Epithelial cell of esophagus (primary cell): ENCODE data around the gene SLFN12L.
"Not testable (repeated sequence)": the region's sequence is repeated elsewhere in the genome, so short reads cannot be mapped to it uniquely, and the experiment has no call there.

Experiments
- DNase-seq: peaks from one replicate; pipeline ENCODE4 v3.0.0; 2010; ENCODE audit warnings: low read depth
- H3K4me3 ChIP-seq: 2 replicates; pipeline ENCODE4 v1.5.1; 2011; ENCODE audit warnings: mild to moderate bottlenecking, low read length, control low read depth
- TF ChIP-seq, protein P1 (sequence below): IDR thresholded peaks from 2 replicates; pipeline ENCODE4 v1.5.1; 2011; ENCODE audit warnings: low read depth, mild to moderate bottlenecking, low read length, control low read depth, inconsistent platforms; ENCODE audit not compliant: insufficient read depth; ENCODE audit errors: missing control alignments

SLFN12L gene

DNA sequence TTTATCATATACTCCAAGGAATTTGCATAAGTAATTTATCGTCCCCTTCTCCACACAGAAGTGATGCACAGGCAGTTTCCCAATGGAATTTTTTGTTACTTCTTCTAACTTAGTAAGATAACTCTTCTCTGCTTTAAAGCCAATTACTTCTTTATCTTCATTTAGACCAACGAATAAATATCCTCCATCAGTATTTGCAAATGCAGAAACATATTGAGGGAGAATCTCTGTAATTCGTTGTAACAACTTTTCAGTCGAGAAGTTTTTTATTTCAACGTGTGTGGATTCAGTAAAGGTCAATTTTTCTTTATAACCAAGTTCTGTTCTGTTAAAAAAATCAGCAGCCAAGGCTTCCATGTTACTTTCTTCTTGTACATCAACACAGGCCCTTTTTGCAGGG, 58.2 kb downstream of the SLFN12L start:
- TF ChIP-seq, protein P1, sequence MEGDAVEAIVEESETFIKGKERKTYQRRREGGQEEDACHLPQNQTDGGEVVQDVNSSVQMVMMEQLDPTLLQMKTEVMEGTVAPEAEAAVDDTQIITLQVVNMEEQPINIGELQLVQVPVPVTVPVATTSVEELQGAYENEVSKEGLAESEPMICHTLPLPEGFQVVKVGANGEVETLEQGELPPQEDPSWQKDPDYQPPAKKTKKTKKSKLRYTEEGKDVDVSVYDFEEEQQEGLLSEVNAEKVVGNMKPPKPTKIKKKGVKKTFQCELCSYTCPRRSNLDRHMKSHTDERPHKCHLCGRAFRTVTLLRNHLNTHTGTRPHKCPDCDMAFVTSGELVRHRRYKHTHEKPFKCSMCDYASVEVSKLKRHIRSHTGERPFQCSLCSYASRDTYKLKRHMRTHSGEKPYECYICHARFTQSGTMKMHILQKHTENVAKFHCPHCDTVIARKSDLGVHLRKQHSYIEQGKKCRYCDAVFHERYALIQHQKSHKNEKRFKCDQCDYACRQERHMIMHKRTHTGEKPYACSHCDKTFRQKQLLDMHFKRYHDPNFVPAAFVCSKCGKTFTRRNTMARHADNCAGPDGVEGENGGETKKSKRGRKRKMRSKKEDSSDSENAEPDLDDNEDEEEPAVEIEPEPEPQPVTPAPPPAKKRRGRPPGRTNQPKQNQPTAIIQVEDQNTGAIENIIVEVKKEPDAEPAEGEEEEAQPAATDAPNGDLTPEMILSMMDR = no peak
- DNase-seq = no peak
- no peak overlapping the region for H3K4me3 ChIP-seq

DNA sequence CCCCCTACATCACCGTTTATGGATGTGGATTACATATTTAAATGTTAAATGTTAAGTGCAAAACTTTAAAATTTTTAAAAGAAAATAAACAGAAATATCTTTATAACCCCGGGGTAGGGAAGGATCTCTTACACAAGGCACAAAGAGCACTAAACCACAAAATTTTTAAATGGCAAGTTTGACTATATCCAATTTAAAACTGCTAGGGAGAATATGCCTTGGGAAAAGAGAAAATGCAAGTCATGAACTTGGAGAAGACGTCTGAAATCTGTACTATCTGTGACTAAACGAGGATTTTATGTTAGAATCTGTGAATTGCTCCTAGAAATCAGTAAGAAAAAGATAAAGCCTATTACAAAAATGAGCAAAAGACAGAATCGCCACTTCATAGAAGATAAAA, 60.2 kb downstream of the SLFN12L start:
- DNase-seq = no peak
- H3K4me3 ChIP-seq = no peak overlapping the region
- TF ChIP-seq, protein P1 = no peak

GRCh38 chr17:35476283-35476820, 61.1 kb downstream of the SLFN12L start:
- no peak for DNase-seq
- TF ChIP-seq, protein P1 = no peak
- H3K4me3 ChIP-seq = no peak overlapping the region

- TF ChIP-seq, protein P1 = no peak
- DNase-seq = no peak
- no peak overlapping the region for H3K4me3 ChIP-seq
Observed at GRCh38 chr17:35468475-35468874, 69.0 kb downstream of the SLFN12L start.

GRCh38 chr17:35467824-35468223, 69.7 kb downstream of the SLFN12L start:
- TF ChIP-seq, protein P1 = no peak
- DNase-seq = no peak
- no peak overlapping the region for H3K4me3 ChIP-seq

DNA sequence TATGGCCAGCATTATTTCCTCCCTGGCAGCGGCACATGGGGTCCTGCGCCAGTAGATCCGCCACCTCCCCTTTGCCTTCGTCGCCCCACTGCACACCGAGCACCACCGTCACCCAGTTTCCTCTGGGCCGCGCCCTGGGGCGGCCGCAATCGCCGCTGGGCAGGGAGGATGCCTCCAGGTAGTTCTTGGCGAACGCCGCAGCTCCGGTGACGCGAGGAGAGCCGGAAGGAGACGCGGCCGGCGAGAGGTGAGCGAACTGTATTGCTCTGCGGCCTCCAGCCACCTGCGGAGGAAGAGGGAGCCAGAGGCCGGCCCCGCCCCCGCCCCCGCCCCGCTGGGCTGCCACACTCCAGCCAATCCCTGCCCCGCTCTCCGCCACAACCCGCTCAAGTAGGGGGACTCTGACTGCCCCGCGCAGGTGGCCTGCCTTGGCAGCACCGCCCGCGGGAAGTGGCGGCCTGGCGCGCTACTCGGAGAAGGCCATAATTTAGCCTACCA, 77.1 kb downstream of the SLFN12L start:
- peak; percentile 39 for DNase-seq
- TF ChIP-seq, protein P1 = no peak
- peak overlapping the region; percentile 9 for H3K4me3 ChIP-seq

DNA sequence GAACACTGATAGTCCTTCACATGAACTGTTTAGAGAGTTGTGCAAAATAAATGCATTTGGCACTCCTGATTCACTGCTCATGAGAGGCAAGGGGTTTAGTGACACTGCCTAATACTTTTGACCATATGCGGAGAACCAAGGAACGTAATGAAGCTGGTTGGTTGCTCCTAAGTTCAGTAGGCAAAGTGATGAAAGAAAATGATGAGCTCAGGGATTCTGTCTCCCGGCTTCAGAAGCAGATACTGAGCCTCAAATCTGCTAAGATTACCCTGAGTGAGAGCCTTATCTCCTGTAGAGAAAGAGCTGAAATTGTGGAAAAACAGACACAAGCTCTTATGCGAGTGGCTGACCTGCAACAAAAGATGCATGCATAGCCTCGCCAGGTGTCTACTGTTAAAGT, 83.4 kb downstream of the SLFN12L start:
- not testable (repeated sequence) for H3K4me3 ChIP-seq, DNase-seq
